LNCaP clone FGC (cell line): ENCODE data around the gene ZNF771.

Experiments used
- DNase-seq: peaks from one replicate; pipeline ENCODE4 v3.0.0-alpha.2; 2011; ENCODE audit warnings: low read depth
- H3K4me3 ChIP-seq: 2 replicates; pipeline ENCODE4 v1.5.1; 2011; ENCODE audit warnings: mild to moderate bottlenecking, low read depth, low read length, control low read depth
- TF ChIP-seq, protein P1 (sequence below): IDR thresholded peaks from 2 replicates; pipeline ENCODE4 v1.5.1; 2012; ENCODE audit warnings: mild to moderate bottlenecking; ENCODE audit not compliant: control insufficient read depth, insufficient read depth; ENCODE audit errors: extremely low read depth

The ZNF771 gene

GRCh38 chr16:30375864-30376263, 31.5 kb upstream of the ZNF771 start:
- no peak for DNase-seq
- TF ChIP-seq, protein P1, sequence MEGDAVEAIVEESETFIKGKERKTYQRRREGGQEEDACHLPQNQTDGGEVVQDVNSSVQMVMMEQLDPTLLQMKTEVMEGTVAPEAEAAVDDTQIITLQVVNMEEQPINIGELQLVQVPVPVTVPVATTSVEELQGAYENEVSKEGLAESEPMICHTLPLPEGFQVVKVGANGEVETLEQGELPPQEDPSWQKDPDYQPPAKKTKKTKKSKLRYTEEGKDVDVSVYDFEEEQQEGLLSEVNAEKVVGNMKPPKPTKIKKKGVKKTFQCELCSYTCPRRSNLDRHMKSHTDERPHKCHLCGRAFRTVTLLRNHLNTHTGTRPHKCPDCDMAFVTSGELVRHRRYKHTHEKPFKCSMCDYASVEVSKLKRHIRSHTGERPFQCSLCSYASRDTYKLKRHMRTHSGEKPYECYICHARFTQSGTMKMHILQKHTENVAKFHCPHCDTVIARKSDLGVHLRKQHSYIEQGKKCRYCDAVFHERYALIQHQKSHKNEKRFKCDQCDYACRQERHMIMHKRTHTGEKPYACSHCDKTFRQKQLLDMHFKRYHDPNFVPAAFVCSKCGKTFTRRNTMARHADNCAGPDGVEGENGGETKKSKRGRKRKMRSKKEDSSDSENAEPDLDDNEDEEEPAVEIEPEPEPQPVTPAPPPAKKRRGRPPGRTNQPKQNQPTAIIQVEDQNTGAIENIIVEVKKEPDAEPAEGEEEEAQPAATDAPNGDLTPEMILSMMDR = no peak
- no peak overlapping the region for H3K4me3 ChIP-seq

DNA sequence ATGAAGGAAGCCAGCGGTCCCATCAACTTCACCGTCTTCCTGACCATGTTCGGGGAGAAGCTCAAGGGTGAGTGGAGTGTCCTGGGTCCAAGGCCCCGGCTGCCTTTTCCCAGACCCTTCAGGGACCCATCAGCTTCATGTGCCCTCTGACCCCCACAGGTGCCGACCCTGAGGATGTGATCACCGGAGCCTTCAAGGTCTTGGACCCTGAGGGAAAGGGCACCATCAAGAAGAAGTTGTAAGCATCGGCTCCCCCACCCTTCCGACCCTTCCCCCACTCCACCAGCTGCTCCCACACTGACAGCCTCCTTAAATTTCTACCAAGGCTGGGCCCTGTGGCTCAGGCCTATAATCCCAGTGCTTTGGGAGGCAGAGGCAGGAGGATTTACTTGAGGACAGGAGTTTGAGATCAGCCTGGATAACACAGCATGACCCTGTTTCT, 30.9 kb upstream of the ZNF771 start:
- H3K4me3 ChIP-seq = no peak overlapping the region
- DNase-seq = no peak
- TF ChIP-seq, protein P1 = no peak

- no peak for DNase-seq
- TF ChIP-seq, protein P1 = no peak
- peak overlapping the region; percentile 80 for H3K4me3 ChIP-seq
Observed at GRCh38 chr16:30377050-30377811, 30.2 kb upstream of the ZNF771 start.

DNA sequence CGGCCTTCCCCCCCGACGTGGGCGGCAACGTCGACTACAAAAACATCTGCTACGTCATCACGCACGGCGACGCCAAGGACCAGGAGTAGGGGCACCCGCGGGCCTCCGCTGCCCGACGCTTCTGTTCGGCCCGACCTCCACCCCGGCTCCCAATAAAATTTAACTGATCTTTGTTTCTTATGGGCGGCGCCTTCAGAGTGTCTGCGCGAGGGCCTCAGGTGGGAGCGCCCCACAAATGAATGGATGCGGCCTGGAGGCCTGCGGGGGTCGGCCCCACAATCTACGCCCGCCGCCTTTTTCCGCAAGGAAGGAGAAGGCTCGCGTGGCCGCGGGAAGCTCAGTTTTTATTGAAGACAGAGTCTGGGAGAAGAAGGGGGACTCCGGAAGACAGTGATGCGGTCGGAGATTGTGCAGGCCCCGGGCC, 29.6 kb upstream of the ZNF771 start:
- TF ChIP-seq, protein P1 = no peak
- peak overlapping the region; percentile 80 for H3K4me3 ChIP-seq
- peak; percentile 64 for DNase-seq

- peak; percentile 89 for DNase-seq
- peak overlapping the region; percentile 80 for H3K4me3 ChIP-seq
- TF ChIP-seq, protein P1 = no peak
Observed at GRCh38 chr16:30378236-30379157, 28.9 kb upstream of the ZNF771 start.

GRCh38 chr16:30379158-30379783, 28.1 kb upstream of the ZNF771 start:
- no peak for DNase-seq
- TF ChIP-seq, protein P1 = no peak
- H3K4me3 ChIP-seq = peak overlapping the region; percentile 80
